ENCODE measurements around the gene ALPG. TPM values are rescaled to one million over a fixed set of nuclear protein-coding genes. Genes with fewer than 3 reads are reported as not detected.
"Not testable (repeated sequence)": the region's sequence is repeated elsewhere in the genome, so short reads cannot be mapped to it uniquely, and the experiment has no call there.

Gene ALPG
- total RNA-seq, 1 experiment from 2014 or later: 1.2 TPM

GRCh38 chr2:232441147-232441651, 34.6 kb downstream of the ALPG start:
- H3K27ac Mint-ChIP-seq: no peak overlapping the region
- TF ChIP-seq CREB1 (CRISPR knock-in tag; IDR thresholded peaks at IDR 0.05): no peak
- TF ChIP-seq MXD4 (CRISPR knock-in tag; IDR thresholded peaks at IDR 0.05; ENCODE audit: borderline replicate concordance): no peak
- TF ChIP-seq GTF2I (CRISPR knock-in tag; conservative IDR thresholded peaks at IDR 0.05): no peak
- TF ChIP-seq ERG (CRISPR knock-in tag; IDR thresholded peaks at IDR 0.05): no peak
- no peak for TF ChIP-seq USF2 (CRISPR knock-in tag; IDR thresholded peaks at IDR 0.05)
- TF ChIP-seq ZNF416 (CRISPR knock-in tag; IDR thresholded peaks at IDR 0.05): no peak
- no peak for TF ChIP-seq ZNF138 (CRISPR knock-in tag; conservative IDR thresholded peaks at IDR 0.05)
- no peak for TF ChIP-seq CTCF (IDR thresholded peaks at IDR 0.05)
- TF ChIP-seq IRF1 (CRISPR knock-in tag; IDR thresholded peaks at IDR 0.05): no peak
- TF ChIP-seq TEAD1 (CRISPR knock-in tag; IDR thresholded peaks at IDR 0.05): no peak
- H3K4me3 Mint-ChIP-seq: no peak overlapping the region
- no peaks in the 10 kb centered on the region for H3K9me3 Mint-ChIP-seq
- peaks cover 3% of the 10 kb centered on the region; the same call in 1 of the 2 replicates for H3K27me3 Mint-ChIP-seq (ENCODE audit: low read depth)
- ATAC-seq: no peak
- CTCF ChIA-PET: interaction anchor here (0.6 to 1.8 kb wide), 3 partner anchors 74 to 112 kb away, joined by 3 to 5 read pairs (median 5); no protein-coding TSS in a partner anchor
- no peak for DNase-seq (ENCODE audit: low spot score)
- no peaks in the 10 kb centered on the region for H3K36me3 Mint-ChIP-seq
- peaks cover 6% of the 10 kb centered on the region for H3K4me1 Mint-ChIP-seq
- POLR2A ChIA-PET: no interaction called here

GRCh38 chr2:232441922-232442321, 35.3 kb downstream of the ALPG start:
- DNase-seq (ENCODE audit: low spot score); H3K9me3 Mint-ChIP-seq; ATAC-seq; POLR2A ChIA-PET; H3K27ac Mint-ChIP-seq; H3K4me3 Mint-ChIP-seq; H3K36me3 Mint-ChIP-seq; H3K4me1 Mint-ChIP-seq; H3K27me3 Mint-ChIP-seq (ENCODE audit: low read depth): not testable (repeated sequence)
- CTCF ChIA-PET: interaction anchor here (1.8 kb wide), 1 partner anchor 112 kb away, joined by 5 read pairs; no protein-coding TSS in a partner anchor

- H3K4me3 Mint-ChIP-seq; H3K9me3 Mint-ChIP-seq; DNase-seq (ENCODE audit: low spot score); POLR2A ChIA-PET; H3K27ac Mint-ChIP-seq; ATAC-seq; H3K36me3 Mint-ChIP-seq; H3K27me3 Mint-ChIP-seq (ENCODE audit: low read depth); H3K4me1 Mint-ChIP-seq: not testable (repeated sequence)
- CTCF ChIA-PET: interaction anchor here (0.9 to 1.8 kb wide), 2 partner anchors 77 to 113 kb away, joined by 3 to 5 read pairs; no protein-coding TSS in a partner anchor
These were observed 35.8 kb downstream of the ALPG start for GRCh38 chr2:232442431-232442830.

GRCh38 chr2:232443047-232443446, 36.4 kb downstream of the ALPG start:
- H3K36me3 Mint-ChIP-seq; H3K9me3 Mint-ChIP-seq; H3K4me1 Mint-ChIP-seq; H3K4me3 Mint-ChIP-seq; H3K27me3 Mint-ChIP-seq (ENCODE audit: low read depth); DNase-seq (ENCODE audit: low spot score); POLR2A ChIA-PET; H3K27ac Mint-ChIP-seq; ATAC-seq: not testable (repeated sequence)
- CTCF ChIA-PET: interaction anchor here (0.9 kb wide), 1 partner anchor 77 kb away, joined by 3 read pairs; no protein-coding TSS in a partner anchor

All from WTC11 (cell line).